GM23338 (cell line): Measurements from ENCODE around the gene MAP3K7CL. TPM values are rescaled to one million over a fixed set of nuclear protein-coding genes. Genes with fewer than 3 reads are reported as not detected.

Source experiments
- ATAC-seq: fragments of 200-7000 bp; cut with Tn5 transposase; 3 replicates; pipeline ENCODE4 v1.9.1; 2020
- DNase-seq: peaks from one replicate; pipeline ENCODE4 v3.0.0-alpha.2; 2015; ENCODE audit warnings: low spot score
- H2AFZ ChIP-seq: fragments of 200-600 bp; sonication (generic); 2 replicates; pipeline ENCODE4 v1.8.0; 2016; ENCODE audit warnings: antibody characterized with exemption, mild to moderate bottlenecking, moderate library complexity
- H3F3A ChIP-seq: fragments of 200-600 bp; sonication (generic); replicated peaks from 2 replicates; pipeline ENCODE4 v1.8.0; 2017; ENCODE audit warnings: antibody characterized with exemption, mixed run types, low read depth
- H3K27ac ChIP-seq: fragments of 200-600 bp; sonication (generic); 2 replicates; pipeline ENCODE4 v1.6.1; 2016; ENCODE audit warnings: low read depth
- H3K27me3 ChIP-seq: fragments of 200-600 bp; sonication (generic); 2 replicates; pipeline ENCODE4 v1.8.0; 2016; ENCODE audit warnings: mild to moderate bottlenecking, mixed run types, moderate library complexity; ENCODE audit not compliant: insufficient read depth
- H3K36me3 ChIP-seq: fragments of 200-600 bp; sonication (generic); 2 replicates; pipeline ENCODE4 v1.8.0; 2016; ENCODE audit warnings: mild to moderate bottlenecking; ENCODE audit not compliant: insufficient read depth
- H3K4me1 ChIP-seq: fragments of 200-600 bp; sonication (generic); 2 replicates; pipeline ENCODE4 v1.8.0; 2016; ENCODE audit warnings: mild to moderate bottlenecking, moderate library complexity; ENCODE audit not compliant: insufficient read depth
- H3K4me2 ChIP-seq: fragments of 200-600 bp; sonication (generic); 2 replicates; pipeline ENCODE4 v1.7.1; 2017; ENCODE audit warnings: mixed run types
- H3K4me3 ChIP-seq: fragments of 200-600 bp; sonication (generic); 2 replicates; pipeline ENCODE4 v1.6.1; 2016; ENCODE audit warnings: mixed run types
- H3K79me2 ChIP-seq: fragments of 200-600 bp; sonication (generic); replicated peaks from 2 replicates; pipeline ENCODE4 v1.8.0; 2017; ENCODE audit warnings: mild to moderate bottlenecking; ENCODE audit not compliant: insufficient read depth
- H3K9me2 ChIP-seq: fragments of 200-600 bp; sonication (generic); 2 replicates; pipeline ENCODE4 v1.8.0; 2017; ENCODE audit not compliant: insufficient read depth
- H4K20me1 ChIP-seq: fragments of 200-600 bp; sonication (generic); replicated peaks from 2 replicates; pipeline ENCODE4 v1.8.0; 2017; ENCODE audit warnings: mild to moderate bottlenecking; ENCODE audit not compliant: insufficient read depth
- H3K27ac Mint-ChIP-seq: 2 replicates; pipeline ENCODE4 v1.8.0; 2020; ENCODE audit warnings: inconsistent platforms, mild to moderate bottlenecking, moderate library complexity, mixed read lengths
- H3K27me3 Mint-ChIP-seq: 3 replicates; pipeline ENCODE4 v1.8.0; 2022; ENCODE audit warnings: low read depth, mild to moderate bottlenecking, moderate library complexity, mixed read lengths, inconsistent platforms; ENCODE audit not compliant: insufficient read depth, poor library complexity
- H3K36me3 Mint-ChIP-seq: 3 replicates; pipeline ENCODE4 v1.8.0; 2021; ENCODE audit warnings: low read depth, mild to moderate bottlenecking, inconsistent platforms, moderate library complexity, mixed read lengths
- H3K4me1 Mint-ChIP-seq: 3 replicates; pipeline ENCODE4 v1.8.0; 2020; ENCODE audit warnings: mild to moderate bottlenecking, inconsistent platforms, mixed read lengths
- H3K4me3 Mint-ChIP-seq: 3 replicates; pipeline ENCODE4 v1.8.0; 2021; ENCODE audit warnings: moderate library complexity, mild to moderate bottlenecking, inconsistent platforms, mixed read lengths
- H3K9me3 Mint-ChIP-seq: 3 replicates; pipeline ENCODE4 v1.8.0; 2020; ENCODE audit warnings: moderate library complexity, mild to moderate bottlenecking, inconsistent platforms, mixed read lengths
- EZH2phosphoT487 ChIP-seq: fragments of 200-600 bp; sonication (generic); IDR thresholded peaks from one replicate; pipeline ENCODE4 v1.8.1; 2018; ENCODE audit warnings: antibody characterized with exemption; ENCODE audit not compliant: unreplicated experiment
- JUNB ChIP-seq: IDR thresholded peaks from one replicate; pipeline ENCODE4 v1.6.1; 2016; ENCODE audit warnings: antibody characterized with exemption; ENCODE audit not compliant: unreplicated experiment
- POLR2AphosphoS5 ChIP-seq: IDR thresholded peaks from 2 replicates; pipeline ENCODE4 v1.6.1; 2016; ENCODE audit warnings: antibody characterized with exemption, low read depth
- ZNF114 ChIP-seq: fragments of 250-450 bp; sonication (Bioruptor Pico); IDR thresholded peaks from 2 replicates; pipeline ENCODE4 v1.5.0; 2020; ENCODE audit warnings: mild to moderate bottlenecking, moderate library complexity
- polyA plus RNA-seq: library from polyadenylated mRNA; unstranded; fragments of >200 nt; fragmentation: Nextera tagmentation; extraction: Ambion mirVana; gene quantifications from 2 replicates; pipeline ENCODE4 v1.2.1, GENCODE V29; 2016
- total RNA-seq: library from RNA; depleted of rRNA; stranded (reverse); fragments of >200 nt; shearing (Covaris generic); gene quantifications from 2 replicates; pipeline ENCODE4 v1.2.3, GENCODE V29; 2014
- TF ChIP-seq, protein P1 (sequence below): fragments of 250-450 bp; sonication (Bioruptor Pico); IDR thresholded peaks from 2 replicates; pipeline ENCODE4 v1.5.0; 2020; ENCODE audit warnings: mild to moderate bottlenecking, moderate library complexity
- TF ChIP-seq, protein P2 (sequence below), 2 experiments: fragments of 200-600 bp in 1 of 2; sonication (generic) in 1 of 2; conservative IDR thresholded peaks; 2 replicates each; pipeline versions ENCODE4 v1.5.1 to v1.6.1; 2016 to 2017; ENCODE audit warnings: antibody characterized with exemption in 2 of 2, low read depth in 2 of 2, mild to moderate bottlenecking in 2 of 2, moderate library complexity in 1 of 2

MAP3K7CL gene
- total and polyA plus RNA-seq, 2 experiments from 2014 or later: 2.4 to 3.6 TPM

DNA sequence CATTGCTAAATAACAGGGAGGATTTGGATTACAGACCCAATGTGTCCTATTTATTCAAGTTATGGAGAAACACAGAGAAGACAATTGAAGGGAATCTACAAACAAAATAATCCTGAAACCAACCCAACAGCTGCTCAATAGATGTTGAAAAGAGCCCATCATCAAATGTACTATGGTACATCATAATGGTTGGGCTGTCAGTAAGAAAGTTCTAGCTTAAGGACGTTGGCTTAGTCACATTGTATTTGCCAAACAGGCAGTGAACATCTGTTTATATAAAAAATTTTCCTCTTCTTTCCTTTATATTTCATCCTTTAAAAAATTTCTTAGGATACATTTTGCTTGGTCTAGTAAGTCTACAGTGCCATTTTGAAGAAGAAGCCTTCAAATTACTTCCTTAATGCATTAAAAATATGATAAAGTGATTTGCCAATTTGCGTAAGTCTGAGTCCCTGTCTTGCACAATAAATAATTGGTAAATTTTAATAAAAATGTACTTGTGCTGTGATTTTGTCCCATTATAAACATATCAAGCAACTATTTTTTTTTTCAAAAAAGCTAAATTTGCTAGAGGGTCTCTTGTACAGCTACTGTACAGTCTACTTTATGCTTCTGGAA, 14.4 kb downstream of the MAP3K7CL start (continued):
- TF ChIP-seq, protein P1, sequence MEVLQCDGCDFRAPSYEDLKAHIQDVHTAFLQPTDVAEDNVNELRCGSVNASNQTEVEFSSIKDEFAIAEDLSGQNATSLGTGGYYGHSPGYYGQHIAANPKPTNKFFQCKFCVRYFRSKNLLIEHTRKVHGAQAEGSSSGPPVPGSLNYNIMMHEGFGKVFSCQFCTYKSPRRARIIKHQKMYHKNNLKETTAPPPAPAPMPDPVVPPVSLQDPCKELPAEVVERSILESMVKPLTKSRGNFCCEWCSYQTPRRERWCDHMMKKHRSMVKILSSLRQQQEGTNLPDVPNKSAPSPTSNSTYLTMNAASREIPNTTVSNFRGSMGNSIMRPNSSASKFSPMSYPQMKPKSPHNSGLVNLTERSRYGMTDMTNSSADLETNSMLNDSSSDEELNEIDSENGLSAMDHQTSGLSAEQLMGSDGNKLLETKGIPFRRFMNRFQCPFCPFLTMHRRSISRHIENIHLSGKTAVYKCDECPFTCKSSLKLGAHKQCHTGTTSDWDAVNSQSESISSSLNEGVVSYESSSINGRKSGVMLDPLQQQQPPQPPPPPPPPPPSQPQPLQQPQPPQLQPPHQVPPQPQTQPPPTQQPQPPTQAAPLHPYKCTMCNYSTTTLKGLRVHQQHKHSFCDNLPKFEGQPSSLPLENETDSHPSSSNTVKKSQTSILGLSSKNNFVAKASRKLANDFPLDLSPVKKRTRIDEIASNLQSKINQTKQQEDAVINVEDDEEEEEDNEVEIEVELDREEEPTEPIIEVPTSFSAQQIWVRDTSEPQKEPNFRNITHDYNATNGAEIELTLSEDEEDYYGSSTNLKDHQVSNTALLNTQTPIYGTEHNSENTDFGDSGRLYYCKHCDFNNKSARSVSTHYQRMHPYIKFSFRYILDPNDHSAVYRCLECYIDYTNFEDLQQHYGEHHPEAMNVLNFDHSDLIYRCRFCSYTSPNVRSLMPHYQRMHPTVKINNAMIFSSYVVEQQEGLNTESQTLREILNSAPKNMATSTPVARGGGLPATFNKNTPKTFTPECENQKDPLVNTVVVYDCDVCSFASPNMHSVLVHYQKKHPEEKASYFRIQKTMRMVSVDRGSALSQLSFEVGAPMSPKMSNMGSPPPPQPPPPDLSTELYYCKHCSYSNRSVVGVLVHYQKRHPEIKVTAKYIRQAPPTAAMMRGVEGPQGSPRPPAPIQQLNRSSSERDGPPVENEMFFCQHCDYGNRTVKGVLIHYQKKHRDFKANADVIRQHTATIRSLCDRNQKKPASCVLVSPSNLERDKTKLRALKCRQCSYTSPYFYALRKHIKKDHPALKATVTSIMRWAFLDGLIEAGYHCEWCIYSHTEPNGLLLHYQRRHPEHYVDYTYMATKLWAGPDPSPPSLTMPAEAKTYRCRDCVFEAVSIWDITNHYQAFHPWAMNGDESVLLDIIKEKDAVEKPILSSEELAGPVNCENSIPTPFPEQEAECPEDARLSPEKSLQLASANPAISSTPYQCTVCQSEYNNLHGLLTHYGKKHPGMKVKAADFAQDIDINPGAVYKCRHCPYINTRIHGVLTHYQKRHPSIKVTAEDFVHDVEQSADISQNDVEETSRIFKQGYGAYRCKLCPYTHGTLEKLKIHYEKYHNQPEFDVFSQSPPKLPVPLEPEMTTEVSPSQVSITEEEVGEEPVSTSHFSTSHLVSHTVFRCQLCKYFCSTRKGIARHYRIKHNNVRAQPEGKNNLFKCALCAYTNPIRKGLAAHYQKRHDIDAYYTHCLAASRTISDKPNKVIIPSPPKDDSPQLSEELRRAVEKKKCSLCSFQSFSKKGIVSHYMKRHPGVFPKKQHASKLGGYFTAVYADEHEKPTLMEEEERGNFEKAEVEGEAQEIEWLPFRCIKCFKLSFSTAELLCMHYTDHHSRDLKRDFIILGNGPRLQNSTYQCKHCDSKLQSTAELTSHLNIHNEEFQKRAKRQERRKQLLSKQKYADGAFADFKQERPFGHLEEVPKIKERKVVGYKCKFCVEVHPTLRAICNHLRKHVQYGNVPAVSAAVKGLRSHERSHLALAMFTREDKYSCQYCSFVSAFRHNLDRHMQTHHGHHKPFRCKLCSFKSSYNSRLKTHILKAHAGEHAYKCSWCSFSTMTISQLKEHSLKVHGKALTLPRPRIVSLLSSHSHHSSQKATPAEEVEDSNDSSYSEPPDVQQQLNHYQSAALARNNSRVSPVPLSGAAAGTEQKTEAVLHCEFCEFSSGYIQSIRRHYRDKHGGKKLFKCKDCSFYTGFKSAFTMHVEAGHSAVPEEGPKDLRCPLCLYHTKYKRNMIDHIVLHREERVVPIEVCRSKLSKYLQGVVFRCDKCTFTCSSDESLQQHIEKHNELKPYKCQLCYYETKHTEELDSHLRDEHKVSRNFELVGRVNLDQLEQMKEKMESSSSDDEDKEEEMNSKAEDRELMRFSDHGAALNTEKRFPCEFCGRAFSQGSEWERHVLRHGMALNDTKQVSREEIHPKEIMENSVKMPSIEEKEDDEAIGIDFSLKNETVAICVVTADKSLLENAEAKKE (CRISPR knock-in tag): no peak
- TF ChIP-seq ZNF114 (CRISPR knock-in tag) (no peak), POLR2AphosphoS5 (no peak), JUNB (no peak), EZH2phosphoT487 (no peak)
- TF ChIP-seq, protein P2, sequence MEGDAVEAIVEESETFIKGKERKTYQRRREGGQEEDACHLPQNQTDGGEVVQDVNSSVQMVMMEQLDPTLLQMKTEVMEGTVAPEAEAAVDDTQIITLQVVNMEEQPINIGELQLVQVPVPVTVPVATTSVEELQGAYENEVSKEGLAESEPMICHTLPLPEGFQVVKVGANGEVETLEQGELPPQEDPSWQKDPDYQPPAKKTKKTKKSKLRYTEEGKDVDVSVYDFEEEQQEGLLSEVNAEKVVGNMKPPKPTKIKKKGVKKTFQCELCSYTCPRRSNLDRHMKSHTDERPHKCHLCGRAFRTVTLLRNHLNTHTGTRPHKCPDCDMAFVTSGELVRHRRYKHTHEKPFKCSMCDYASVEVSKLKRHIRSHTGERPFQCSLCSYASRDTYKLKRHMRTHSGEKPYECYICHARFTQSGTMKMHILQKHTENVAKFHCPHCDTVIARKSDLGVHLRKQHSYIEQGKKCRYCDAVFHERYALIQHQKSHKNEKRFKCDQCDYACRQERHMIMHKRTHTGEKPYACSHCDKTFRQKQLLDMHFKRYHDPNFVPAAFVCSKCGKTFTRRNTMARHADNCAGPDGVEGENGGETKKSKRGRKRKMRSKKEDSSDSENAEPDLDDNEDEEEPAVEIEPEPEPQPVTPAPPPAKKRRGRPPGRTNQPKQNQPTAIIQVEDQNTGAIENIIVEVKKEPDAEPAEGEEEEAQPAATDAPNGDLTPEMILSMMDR (conservative IDR thresholded peaks at IDR 0.05; ENCODE audit: low read depth in 2 of 2): no peak

DNA sequence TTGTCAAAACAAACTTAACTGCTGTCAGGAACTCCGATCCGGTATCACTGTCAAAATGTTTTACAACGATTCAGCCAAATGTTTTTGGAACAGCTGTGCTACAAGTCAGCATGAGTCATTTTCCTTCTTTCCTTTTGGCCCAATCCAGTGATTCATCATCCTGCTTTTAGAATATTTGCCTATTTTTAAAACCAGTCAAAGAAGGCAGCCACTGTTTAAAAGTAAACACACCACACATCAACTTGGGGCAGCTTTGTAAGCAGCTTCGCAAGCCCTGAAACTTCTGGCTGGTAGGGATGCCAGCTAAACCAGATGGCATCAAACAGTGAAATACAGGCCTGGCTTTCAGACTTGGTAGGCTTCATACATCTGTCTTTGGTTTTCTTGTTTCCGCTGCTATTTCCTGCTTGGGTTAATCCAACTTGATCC, 14.9 kb downstream of the MAP3K7CL start:
- no peaks in the 10 kb centered on the region for H3K36me3 Mint-ChIP-seq
- H3K4me3 ChIP-seq: no peak overlapping the region
- H3K4me3 Mint-ChIP-seq: no peak overlapping the region
- no peak overlapping the region for H3K27ac ChIP-seq
- H3K27me3 Mint-ChIP-seq: peaks cover 5% of the 10 kb centered on the region
- no peaks in the 10 kb centered on the region for H3K79me2 ChIP-seq
- 0 out of 2 replicates have a peak, but pooled peaks cover 2% of the 10 kb centered on the region for H3K9me2 ChIP-seq
- H3K27me3 ChIP-seq: no peaks in the 10 kb centered on the region
- H3K4me1 ChIP-seq: no peaks in the 10 kb centered on the region
- no peak overlapping the region for H3K27ac Mint-ChIP-seq
- H3K9me3 Mint-ChIP-seq: no peaks in the 10 kb centered on the region
- ATAC-seq: no peak
- H2AFZ ChIP-seq: no peak overlapping the region
- no peak for DNase-seq
- H3K4me1 Mint-ChIP-seq: no peaks in the 10 kb centered on the region
- no peak overlapping the region for H3K4me2 ChIP-seq
- no peaks in the 10 kb centered on the region for H3K36me3 ChIP-seq
- H3F3A ChIP-seq: no peaks in the 10 kb centered on the region
- H4K20me1 ChIP-seq: no peaks in the 10 kb centered on the region
- TF ChIP-seq, protein P2 (conservative IDR thresholded peaks at IDR 0.05; ENCODE audit: low read depth in 2 of 2): no peak
